Measurements from ENCODE around the gene TBC1D8.

Gene TBC1D8

DNA sequence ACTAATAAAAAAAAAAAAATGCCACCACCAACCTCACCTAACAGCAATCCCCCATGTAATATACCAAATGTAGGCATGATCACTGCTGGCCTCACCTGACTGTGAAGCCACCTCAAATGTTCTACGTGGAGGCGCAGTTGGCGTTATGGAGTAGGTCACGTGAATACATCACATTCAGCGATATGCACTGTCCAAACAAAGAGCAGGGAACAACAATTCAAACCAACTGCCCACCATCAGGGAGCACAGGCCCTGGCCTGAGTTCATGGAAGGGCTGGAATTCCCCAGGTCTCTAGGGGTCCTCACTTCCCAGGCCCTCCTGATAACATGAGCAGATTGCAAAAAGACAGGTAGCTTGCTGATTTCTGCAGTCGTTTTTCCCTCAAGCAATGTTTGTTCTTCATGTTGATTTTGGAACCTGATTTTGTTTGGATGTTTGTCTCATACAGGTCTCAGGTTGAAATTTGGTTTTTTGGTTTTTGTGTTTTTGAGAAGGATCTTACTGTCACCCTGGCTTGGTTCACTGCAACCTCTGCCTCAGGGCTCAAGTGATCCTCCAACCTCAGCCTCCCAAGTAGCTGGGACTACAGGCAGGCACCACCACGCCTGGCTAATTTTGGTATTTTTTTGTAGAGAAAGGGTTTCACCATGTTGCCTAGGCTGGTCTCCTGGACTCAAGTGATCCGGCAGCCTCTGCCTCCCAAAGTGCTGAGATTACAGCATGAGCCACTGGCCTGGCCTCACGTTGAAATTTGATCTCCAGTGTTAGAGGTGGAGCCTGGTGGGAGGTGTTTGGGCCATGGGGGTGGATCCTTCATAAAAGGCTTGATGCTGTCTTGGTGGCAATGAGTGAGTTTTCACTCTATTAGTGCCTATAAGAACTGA is 15.5 kb downstream of the TBC1D8 start:
- no peak for DNase-seq

DNA sequence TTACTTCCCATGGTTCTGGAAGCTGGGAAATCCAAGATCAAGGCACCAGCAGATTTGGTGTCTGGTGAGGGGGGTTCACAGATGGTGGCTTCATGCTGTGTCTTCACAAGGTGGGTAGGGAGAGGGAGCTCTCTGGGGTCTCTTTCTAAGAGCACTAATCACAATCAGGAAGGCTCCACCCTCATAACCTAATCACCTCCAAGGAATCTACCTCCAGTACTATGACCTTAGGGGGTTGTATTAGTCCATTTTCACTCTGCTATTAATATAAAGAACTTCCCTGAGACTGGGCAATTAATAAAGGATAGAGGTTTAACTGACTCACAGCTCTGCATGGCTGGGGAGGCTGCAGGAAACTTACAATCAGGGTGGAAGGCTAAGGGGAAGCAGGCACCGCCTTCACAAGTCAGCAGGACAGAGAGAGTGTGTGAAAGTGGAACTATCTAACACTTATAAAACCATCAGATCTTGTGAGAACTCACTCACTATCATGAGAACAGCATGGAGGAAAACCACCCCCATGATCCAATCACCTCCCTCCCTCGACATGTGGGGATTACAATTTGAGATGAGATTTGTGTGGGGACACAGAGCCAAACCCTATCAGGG is 17.6 kb downstream of the TBC1D8 start:
- peak in 2 of 4 experiments; percentile 59 to 77 for DNase-seq

DNA sequence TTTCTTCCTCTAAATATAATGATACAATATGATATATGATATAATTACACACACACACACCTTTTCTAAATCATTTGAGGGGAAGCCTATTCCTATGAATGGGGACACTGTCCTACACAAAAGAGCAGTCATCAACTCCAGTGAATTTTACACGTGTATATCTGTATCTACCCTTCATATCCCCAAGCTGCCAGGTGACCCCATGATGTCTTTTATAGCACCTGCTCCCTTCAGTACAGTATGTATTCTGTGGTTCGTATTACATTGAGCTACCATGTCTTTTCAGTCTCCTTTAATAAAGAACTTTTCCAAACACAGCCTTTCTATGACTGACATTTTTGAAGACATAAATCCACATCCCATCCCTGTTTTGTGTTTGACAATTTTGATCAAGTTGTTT is 19.0 kb downstream of the TBC1D8 start:
- no peak for DNase-seq

DNA sequence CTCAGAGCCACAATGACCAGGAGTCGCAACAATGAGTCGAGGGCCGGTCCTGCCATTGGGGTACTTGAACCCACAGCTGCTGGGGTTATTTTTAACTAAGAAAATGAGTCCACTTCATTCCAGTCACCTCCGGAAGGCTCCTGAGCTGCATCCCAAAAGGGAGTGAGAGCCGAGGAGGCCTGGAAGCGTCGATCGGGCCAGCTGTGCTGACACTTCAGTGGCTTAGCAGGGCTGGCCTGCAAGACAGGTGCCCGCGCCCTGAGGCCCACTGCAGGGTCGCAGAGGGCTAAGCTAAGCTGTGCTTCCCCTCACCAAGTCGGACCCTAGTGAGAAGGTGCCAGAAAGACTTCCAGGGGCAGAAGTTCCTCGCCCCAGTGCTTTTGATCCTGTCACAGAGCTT is 21.1 kb downstream of the TBC1D8 start:
- DNase-seq: no peak

DNA sequence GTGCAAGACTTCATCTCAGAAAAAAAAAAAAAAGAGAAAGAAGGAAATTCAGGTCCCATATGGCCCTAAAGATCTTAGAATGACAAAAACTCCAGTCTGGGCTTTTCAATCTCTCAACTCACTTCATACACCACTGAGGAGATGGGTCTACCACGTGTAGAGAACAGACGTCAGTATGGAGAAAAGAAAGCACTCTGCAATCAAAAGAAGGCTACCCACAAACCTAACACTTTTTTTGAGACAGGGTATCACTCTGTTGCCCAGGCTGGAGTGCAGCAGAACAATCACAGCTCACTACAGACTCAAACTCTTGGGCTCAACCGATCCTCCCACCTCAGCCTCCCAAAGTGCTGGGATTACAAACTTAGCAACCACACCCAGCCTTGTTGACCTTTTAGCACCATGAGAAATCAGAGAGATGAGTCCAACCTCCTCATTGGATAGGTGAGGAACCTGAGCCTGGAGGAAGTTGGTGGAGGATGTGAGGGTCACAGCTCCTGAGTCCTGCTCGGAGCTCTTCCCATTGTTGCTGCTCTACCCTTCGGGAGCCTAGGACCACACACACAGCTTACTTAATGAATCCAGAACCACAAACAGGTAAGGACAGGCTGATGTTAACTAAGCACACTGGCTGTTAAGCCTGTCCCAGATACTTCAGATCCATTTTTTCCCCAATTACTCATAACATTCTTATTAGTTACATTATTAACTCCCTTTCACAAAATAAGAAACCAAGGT is 23.7 kb downstream of the TBC1D8 start:
- no peak for DNase-seq

DNA sequence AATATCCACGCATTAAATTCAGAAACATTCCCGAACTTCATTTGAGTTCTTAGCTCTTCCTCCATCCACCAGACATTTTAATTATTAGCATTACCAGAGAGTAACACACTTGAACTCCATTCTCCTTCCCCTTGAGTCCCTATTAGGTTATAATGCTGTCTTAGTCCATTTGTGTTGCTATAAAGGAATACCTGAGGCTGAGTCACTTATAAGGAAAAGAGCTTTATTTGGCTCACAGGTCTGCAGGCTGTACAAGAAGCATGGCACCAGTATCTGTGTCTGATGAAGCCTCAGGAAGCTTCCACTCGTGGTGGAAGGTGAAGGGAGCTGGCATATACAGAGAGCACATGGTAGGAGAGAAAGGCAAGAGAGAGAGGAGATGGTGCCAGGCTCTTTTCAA is 25.4 kb downstream of the TBC1D8 start:
- no peak for DNase-seq

DNA sequence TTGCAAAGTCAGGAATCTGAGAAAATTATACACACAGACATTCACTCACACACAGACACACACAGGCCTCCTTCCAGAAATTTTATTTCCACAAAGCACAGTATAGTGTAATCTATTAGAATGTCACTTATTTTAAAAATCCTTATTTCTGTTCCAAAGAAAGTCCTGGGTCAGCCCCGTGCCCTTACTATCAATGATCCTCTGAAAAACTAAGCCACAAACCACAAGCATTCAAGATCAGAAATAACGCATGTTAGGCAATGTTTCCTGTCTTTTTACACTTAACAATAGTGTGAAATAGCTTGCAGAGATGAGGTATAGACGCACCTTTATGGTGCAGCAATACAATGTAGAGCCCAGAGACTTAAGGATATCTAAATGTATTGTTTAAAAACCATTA is 25.8 kb downstream of the TBC1D8 start:
- DNase-seq: no peak

DNA sequence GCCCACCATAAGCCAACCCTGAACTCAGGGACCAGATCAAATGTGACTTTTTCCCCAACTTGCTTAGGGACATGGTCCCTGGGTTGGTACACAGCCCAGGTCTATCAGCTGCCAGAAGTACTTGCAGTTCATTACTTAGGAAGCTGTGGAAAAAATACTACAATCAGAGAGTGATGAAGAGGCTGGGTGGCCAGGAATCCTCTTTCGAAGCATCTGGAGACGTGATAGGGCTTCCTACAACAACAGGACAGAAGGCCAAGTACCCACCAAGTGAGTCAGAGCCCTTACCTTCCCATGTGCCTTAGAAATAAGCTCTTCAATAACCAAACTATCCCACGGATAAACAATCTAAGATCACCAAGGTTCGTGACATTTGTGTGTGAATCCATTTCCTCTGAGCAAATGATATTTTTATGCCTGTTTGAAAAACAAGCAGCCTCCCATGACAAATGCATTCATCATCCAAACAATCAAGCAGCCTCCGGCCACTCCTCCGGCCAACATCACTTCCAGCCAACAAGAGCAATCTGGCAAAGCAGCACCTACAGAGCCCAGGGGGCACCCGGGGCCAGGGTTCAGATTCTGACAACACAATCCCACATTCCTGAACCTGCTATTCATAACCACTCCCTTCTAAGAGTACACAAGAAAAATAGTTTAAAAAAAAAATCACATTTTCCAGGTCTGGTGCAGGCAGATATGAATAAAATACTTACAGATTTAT is 26.4 kb downstream of the TBC1D8 start:
- peak; percentile 47 to 73 (median 54) for DNase-seq

DNA sequence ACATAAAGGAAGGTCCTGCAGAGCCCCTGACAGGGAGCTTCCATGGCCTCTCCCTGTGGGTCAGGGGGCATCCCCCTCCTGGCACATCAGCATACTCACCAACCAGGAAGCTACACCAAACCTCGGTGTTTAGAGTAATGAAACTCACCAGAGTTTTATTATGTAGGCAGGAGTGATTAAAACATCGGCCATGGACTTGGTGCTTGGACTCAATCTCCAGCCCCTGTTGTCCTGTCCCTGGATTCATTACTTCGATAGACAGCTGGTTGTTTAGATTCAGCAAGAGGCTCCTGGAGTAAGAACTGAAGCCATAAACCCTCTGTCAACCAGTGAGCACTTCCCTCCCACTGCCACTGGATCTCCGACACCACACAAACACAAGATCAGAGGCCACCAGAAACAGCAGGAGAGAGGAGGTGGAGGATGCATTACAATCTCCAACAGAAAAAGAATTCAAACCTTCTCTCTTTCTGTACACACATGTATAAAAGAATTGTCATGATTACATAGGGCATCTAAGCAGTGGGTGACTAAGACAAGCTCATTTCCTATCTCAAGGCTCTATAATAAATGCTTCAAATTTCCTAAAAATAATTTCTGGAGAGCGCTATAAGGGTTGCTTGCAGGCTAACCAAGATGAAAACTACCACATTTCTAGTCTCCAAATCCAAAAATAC is 27.2 kb downstream of the TBC1D8 start:
- DNase-seq: peak in 1 of 4 experiments; percentile 33

DNA sequence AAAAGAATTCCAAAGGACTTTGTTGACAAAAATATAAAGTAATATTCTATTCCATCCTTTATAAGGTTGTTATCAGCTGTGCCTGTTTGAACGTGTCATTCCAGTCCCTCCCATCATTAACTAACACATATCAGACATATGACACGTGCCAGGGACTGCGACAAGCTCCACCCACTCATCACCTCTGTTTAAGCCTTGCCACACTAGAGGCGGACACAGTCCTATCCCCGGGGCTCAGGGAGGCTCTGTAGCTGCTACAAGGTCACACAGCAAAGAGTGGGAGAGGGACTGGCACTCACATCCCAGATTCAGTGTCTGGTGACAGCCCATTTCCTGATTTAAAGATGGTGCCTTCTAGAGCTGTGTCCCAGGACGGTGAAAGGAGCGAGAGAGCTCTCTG is 30.0 kb downstream of the TBC1D8 start:
- DNase-seq: peak in 1 of 4 experiments; percentile 50

DNA sequence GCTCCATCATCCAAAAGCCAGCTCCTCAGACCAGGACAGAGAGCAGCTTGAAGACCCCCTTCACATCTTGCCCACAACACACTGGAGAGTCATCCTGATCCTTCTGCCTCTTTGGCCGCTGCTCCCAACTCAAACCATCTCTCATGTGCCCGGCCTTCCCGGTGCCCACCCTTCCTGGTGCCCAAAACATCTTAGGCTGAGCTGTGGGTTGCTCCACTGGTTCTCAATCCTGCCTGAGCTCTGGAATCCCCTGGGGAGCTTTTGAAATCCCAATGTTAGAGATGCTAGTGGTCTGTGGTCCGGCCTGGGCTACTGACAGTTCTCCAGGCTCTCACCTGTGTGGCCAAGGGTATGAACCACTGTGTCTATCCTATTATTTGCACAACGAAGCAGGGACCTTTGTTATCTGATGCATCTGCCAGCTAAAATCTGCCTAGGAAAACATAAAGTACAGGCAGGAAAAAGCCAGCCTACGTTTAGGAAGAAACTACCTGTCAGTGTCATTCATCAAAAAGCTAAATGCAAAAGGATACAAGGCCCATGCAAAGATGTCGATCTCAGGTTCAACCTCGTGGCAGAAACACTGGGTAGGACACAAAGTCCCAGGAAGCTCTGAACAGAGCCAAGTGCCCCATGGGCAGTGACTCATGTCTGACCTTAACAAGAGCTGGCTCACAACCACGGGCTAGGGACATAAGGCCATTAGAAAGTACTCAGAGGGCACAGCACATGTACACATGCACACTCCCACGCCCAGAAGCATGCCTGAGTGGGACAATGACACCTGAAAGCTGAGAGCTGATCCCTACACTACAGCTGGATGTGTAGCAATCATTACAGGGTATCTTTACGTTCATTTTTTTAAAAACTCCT is 30.8 kb downstream of the TBC1D8 start:
- peak; percentile 90 to 97 (median 92) for DNase-seq

DNA sequence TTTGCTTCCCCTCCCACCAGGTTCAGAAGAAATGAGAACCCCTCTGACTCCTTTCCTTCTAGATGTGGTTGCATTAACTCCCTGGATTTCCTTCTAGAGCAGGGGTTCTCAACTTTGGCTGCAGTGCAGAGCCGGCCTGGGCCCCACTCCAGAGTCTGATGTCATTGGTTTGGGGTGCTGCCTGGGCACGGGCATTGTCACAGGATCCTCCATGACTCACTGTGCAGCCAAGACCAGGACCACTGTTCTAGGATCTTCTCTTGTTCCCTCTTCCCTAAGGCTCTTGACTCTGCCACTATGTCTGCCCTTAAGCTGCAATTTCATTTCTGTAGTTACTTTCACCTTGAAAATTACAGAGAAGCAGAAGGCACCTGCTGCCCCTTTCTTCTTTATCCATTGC is 31.8 kb downstream of the TBC1D8 start:
- peak; percentile 90 to 95 (median 91) for DNase-seq

DNA sequence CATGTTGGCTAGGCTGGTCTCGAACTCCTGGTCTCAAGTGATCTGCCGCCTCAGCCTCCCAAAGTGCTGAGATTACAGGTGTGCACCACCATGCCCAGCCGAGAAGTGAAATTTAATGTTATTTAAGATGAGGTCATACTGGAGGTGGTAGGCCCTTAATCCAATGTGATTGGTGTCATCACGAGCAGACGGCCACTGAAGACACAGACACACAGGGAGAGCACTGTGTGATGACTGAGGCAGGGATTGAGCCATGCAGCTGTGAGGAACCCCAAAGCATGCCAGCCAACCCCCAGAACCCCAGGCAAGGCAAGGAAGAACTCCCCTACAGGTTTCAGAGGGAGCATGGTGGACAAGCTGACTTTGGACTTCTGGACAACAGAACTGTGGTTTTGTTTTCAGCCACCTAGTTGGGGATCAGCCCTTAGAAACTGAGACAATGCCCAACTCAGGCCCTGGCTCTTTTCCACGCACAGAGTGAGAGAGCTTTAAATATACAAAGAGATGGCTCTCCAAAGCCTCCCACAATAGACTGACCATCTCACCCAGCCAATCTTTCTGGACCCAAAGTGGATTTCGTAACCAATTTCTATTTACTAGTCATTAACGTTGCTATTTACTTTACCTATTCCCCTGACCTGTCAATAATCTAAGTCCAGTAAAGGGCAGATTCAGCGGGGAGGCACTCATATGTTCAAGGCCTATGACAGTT is 34.2 kb downstream of the TBC1D8 start:
- DNase-seq: no peak

DNA sequence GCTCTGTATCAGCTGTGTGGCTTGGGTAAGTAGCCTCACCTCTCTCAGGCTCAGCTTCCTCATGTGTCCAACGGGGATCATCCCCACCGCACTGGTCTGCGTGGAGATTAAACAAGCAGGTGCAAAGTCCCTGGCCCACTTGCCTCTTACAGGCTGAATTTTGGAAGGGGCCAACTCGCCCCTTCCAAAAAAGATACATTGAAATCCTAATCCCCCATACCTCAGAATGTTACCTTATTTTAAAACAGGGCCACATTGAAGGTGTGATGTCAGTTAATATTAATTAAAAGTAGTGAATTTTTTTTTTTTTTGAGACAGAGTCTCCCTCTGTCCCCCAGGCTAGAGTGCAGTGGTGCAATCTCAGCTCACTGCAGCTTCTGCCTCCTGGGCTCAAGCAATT is 34.8 kb downstream of the TBC1D8 start:
- no peak for DNase-seq

DNA sequence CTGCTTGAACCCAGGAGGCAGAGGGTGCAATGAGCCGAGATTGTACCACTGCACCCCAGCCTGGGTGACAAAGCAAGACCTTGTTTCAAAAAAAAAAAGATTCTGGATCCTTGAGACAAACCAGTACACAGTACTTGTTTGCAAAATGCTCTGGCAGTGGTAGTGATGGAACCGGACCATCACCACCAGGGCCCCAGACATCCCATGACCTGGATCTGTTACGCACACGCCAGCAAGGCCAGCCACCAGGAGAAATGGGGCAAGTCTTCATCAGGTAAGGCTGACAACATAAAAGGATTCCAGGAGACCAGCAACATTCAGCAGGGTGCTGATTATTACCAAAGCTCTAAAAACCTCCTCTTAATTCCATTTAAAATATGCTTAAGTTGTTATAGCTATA is 35.5 kb downstream of the TBC1D8 start:
- DNase-seq: no peak

DNA sequence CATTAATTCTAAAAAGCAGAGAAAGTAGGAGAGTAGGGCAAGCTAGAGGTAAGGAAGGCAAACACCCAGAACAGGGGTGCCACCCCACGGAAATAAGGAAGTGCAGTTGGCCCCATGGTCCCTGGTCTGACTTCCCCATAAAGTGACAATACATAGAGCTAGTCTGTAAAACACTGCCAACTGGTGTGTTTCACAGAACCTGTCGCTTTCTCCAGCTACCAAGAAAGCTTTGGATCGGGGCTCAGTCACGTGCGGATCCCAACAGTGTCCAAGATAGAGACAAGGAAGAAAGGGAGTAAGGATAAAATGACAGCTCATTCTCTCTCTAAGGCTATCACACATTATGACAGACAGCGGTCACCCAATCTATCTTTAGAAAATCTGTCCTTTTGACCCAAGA is 36.4 kb downstream of the TBC1D8 start:
- DNase-seq: peak; percentile 68 to 84 (median 82)

DNA sequence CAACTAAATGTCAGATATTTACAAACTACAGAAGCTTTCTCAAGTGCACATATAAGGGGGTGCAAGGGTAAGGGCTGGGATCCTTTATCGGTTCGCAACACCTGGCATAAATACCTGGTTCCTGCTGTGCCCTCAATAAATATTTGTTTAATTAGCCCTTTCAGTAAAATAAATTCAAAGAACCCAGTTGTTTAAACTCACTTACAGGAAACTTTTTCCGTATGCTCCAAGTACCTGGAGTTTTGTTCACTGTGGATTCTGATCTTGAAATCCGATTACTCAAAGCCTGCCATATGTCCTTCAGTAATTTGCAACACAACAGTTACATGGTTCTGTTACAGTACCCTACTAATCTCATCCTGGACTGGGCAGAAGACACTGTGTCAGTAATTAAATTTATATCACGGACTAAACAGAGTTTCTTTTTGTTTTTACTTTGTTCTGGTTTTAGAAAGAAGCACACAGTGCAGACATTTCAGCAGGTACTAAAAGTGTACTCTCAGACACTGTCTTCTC is 36.9 kb downstream of the TBC1D8 start:
- DNase-seq: no peak

DNA sequence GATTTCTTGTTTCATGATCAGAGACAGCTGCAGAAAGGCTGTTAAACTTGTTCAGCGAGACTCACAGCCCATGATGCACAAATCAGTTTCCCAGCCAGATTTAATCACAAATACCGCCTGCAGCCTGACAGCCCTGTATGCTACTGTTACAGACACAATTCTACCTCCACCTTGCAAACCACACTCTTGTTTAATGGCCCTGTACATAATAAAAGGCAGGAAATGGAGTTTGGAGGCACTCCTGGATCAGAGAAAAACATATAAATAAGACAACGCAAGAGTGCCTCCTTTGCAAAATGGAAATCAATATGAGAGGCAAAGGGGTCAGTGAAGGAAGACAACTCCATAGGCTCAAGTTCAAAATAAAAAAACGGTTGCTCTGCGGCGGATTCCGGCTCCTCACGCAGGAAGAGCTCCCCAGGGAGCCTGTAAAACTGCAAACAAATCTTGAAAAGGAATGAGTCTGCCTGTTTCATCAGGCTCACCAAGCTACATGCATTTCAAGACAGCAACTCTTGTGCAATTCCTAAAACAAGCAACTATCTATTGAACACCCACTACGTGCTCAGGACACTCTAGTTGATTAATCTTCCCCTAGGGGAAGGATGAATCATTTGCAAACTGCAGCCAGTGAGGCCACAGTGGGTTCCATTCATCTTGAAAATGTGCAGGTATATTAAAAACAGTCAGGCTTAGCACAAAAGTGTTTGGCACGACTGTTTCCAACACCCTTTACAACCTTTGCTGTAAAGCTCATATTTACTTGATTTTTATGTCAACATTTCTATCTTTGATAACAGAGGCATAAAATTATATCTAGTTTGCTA is 37.5 kb downstream of the TBC1D8 start:
- DNase-seq: peak; percentile 60 to 88 (median 72)

DNA sequence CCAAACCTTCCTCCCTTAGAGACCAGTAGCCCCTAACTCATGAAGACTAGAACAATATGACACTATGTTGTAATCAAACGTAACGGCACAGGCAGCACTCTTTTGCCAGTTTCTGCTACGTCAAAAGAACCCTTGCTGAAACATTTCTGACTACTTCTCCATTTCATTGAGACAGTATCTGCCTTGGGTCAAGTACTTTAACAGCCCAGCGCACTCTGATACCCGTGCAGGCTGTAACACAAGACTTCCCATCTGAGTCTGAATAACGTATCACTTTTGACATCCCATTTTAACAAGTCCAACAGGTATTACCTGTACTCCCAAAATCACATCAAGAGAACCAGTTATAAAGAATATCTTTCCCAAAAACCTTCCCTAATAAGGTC is 38.4 kb downstream of the TBC1D8 start:
- DNase-seq: peak; percentile 70 to 86 (median 77)
